Measurements from ENCODE around the gene ARHGEF2.

ARHGEF2 gene

DNA sequence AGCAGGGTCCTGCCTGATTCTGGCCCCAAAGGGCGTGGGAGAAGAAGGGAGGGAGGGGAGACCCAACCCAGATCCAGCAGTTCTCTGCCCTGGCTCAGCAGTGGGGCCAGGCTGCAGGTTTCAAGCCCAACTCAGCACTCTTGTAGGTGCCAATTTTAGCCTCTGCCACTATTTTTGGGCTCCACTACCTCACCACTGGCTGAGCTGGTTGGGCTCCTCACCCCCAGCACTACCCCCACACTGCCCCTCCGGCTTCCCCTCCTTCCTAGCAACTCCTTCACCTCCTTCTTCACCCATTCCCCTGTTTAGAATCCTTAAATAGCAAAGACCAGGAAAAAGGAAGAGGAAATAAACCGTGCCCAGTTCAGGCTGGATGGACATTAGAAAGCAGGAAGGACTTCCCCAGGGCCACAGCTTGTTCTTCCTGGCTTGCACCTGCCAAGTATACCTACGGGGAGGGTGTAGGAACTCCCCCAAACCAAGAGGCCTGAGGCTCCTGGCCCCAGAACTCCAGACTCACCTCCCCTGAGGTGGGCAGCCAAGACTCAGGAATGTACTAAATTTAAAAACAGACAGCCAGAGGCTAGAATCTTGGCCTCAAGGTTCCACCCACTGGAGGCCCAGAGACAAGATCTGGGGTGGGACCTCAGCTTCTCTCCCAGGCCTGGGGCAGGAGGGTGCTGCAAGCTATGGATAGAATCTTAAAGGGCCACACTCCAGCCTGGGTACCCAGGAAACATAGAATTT, 1.4 kb upstream of the ARHGEF2 start:
- Mint-ChIP-seq H3K27ac (peak overlapping the region; percentile 94), H3K4me3 (peak overlapping the region; percentile 93), H3K27me3 (no peaks in the 10 kb centered on the region), H3K36me3 (peaks cover 7% of the 10 kb centered on the region), H3K9me3 (no peaks in the 10 kb centered on the region), H3K4me1 (peaks cover 65% of the 10 kb centered on the region)

DNA sequence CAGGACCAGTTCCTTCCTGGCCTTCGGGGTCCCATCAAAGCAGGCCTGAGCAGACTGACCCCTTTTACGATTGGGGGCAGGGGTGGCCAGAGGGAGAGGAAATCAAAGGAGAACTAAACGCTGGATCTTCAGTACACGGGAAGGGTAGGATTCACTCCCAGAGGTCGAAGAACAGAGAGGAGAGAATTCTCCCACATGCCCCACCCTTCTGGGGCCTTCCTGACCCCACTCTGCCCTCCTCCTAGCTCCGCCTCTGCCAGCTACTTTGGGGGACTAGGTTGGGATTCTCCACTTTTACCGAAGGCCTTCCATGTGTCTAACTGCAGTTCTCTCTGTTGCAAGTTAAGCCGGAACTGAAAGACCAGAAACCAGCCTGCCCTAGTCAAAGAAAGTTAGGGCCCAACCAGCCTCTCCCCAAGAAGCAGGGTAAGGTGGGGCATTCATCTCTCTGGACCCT, 654 bp upstream of the ARHGEF2 start:
- Mint-ChIP-seq H3K36me3 (peaks cover 7% of the 10 kb centered on the region), H3K27me3 (no peaks in the 10 kb centered on the region), H3K4me1 (peaks cover 72% of the 10 kb centered on the region), H3K4me3 (peak overlapping the region; percentile 93), H3K27ac (peak overlapping the region; percentile 94), H3K9me3 (no peaks in the 10 kb centered on the region)

DNA sequence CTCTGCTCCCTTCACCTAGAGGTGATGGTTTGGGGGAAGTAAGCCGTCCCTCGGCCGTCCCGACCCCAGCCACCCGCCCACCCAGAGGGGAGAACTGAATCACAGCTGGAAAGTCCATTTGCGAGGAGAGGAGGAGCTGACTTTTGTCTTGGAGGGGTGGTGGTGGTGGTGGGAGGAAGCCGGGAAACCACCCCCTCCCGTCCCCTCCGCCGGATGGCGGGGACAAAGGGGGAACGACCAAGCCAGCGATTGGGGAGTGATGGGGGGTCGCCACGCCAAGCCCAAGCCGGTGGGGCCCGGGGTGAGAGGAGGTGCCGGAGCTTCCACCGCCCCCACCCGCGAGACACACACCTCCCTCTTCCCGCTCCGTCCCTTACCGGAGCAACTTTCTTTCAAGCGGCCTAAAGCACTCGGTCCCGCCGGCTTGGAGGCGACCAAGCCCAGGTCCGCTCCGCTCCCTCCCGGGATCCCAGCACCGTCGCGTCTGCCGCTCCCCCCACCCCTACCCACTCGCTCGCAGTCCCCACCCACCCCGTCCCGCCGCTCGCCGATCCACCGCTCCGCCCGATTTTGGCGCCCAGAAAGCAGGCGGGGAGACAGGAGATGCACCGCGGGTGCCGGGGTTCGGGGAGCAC, 540 bp downstream of the ARHGEF2 start:
- Mint-ChIP-seq H3K36me3 (peaks cover 9% of the 10 kb centered on the region), H3K4me1 (peaks cover 76% of the 10 kb centered on the region), H3K9me3 (no peaks in the 10 kb centered on the region), H3K4me3 (peak overlapping the region; percentile 93), H3K27ac (peak overlapping the region; percentile 94), H3K27me3 (no peaks in the 10 kb centered on the region)

DNA sequence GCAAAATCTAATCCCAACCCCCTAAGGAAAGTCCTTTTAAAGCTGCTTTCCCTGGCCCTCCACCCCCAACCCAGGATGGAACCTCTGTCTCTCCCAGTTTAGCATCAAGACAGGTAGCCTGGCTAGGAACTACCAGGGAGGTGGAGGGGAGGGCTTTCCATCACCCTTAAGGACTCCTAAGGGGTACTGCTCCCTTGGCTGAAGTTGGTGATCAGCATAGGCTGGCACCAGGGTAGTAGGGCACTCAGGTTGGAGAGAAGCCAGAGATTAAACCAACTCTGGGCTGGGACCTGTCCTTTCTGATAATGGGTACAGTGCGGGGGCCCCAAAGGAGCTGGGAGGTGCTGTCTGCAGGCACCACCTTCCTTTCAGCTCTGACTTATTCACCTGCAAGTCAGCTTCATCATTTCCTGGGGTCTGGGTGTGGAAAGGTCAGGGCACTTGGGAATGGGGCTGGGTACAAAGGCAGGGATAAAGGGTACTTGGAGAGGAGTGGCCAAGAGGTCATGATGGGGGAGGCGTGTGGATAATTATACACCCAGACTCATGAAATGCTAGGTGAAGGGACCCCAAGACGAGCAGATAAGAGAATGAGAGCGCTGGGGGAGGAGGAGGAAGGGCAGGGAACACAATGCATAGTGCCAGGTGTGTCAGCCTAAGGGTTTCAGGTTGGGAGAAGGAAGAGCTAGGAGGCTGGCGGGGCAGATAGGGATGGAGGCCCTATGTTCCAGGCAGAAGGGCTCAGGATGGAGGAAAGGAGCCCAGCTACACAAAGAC, 1.2 kb downstream of the ARHGEF2 start:
- peak overlapping the region; percentile 92 for H3K27ac Mint-ChIP-seq
- H3K4me3 Mint-ChIP-seq, result peak overlapping the region; percentile 93
- H3K27me3 Mint-ChIP-seq, result no peaks in the 10 kb centered on the region
- H3K36me3 Mint-ChIP-seq, result peaks cover 9% of the 10 kb centered on the region
- H3K4me1 Mint-ChIP-seq, result peaks cover 78% of the 10 kb centered on the region
- no peaks in the 10 kb centered on the region for H3K9me3 Mint-ChIP-seq

DNA sequence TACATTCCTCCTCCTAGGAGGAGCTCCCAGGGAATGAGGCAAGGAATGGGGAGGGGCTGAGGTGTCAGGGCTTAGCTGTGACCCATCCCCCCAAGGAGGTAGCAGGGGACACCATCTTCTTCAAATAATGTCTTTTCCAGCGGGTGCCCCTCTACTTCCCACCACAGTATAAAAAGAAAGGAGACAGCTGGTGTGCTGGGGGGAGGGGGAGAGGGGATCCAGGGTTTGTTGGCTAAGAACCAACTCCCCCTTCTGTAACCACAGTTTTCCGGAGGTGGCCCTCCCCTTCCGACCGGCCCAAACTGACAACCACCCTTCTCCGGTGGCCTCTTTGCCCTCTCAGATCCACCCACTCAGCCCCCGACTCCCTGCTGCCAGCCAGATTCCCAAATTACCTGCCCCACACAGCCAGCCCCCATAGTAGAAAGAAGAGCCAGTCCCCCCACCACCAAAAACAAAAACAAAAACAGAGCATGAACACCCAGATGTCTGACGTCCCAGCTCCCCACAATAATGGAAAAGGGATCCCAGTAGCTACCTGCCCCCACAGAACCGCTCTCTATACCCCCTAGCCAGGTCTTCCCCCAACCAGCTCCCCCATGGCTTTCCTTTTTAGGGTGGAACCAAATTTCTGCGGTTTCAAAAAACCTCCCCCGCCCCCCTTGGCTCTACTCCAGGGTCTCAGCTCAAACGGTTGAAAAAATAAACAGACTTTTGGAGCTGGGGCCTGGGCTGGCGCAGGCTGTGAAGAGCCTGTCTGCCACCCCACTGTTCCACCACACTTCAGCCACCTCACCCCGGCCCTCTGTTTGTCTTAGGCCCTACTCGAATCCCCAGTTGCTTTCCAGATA, 2.1 kb downstream of the ARHGEF2 start:
- no peaks in the 10 kb centered on the region for H3K27me3 Mint-ChIP-seq
- peaks cover 78% of the 10 kb centered on the region for H3K4me1 Mint-ChIP-seq
- H3K36me3 Mint-ChIP-seq, result peaks cover 11% of the 10 kb centered on the region
- peak overlapping the region; percentile 92 for H3K27ac Mint-ChIP-seq
- no peaks in the 10 kb centered on the region for H3K9me3 Mint-ChIP-seq
- H3K4me3 Mint-ChIP-seq, result peak overlapping the region; percentile 93

DNA sequence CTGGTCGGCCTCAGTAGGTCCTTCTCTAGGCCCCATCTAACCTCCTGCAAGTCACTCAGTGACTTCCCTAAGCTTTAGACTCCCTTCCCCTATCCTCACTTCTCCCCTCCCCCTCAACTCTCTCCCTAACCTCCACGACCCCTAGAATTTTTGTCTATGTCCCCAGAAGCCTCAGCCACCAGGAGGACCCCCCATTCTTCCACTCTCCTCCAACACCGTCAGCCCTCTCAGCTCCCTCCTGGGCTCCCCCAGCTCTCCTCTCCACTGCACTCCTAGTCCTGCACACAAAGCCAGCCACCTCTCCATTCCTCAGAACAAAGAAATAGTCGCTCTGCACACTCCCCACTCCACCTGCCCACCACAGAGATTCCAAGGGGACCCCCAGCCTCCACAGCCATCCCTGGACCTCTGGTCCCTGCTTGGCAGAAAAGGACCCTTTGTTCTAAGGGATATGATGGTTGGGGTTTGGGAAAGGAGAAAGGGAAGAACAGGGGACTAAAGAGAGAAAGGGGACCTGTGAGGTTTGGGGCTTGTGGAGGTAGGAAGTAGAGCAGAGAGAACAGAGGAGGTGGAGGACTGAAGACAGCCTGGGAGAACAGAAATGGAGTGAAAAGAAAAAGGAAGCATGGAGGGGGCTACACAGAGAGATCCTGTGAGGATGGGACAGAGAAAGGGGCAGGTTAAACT, 2.8 kb downstream of the ARHGEF2 start:
- peaks cover 78% of the 10 kb centered on the region for H3K4me1 Mint-ChIP-seq
- H3K4me3 Mint-ChIP-seq, result peak overlapping the region; percentile 93
- H3K27me3 Mint-ChIP-seq, result no peaks in the 10 kb centered on the region
- peaks cover 11% of the 10 kb centered on the region for H3K36me3 Mint-ChIP-seq
- H3K27ac Mint-ChIP-seq, result peak overlapping the region; percentile 92
- no peaks in the 10 kb centered on the region for H3K9me3 Mint-ChIP-seq

DNA sequence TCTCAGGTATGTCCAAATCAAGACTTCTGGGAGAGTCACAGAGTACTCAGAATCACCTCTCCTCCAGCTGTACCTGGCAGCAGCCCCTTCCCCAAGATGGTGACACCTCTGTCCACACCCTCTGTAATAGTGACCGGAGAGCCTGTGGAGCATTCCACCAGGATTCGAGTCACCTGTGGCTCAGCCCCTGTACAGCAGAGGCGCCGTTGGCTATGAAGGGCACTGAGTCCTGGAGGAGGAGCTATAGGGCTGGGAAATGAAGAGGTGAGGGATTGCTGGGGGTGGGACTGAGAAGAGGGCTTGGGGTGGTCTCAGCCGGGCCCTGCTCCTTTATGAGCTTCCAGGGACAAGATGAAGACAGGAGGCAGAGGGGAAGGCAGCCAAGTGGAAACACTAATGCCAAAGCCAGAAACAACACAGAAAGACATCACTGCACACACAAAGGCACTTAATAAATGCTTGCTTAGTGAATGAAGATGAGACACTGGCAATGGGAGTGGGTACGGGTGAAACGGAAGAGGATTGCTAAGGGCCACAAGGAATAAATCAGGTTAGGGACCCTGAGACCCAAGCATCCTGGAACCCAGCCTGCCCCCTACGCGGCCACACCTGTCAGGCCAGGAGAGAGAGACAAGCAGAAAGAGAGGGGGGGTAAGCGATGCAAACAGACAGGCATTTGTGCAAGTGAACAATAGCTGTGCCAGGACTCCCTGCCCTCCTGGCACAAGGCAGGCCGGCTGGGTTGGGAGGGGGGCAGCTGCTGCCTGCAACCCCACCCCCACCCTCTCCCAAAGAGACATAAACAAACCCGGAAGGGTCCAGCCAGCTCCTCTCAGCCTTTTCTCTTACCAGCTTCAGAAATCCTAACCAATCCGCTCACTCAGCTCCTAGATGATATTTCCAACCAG, 3.9 kb downstream of the ARHGEF2 start:
- Mint-ChIP-seq H3K36me3 (peaks cover 16% of the 10 kb centered on the region), H3K27me3 (no peaks in the 10 kb centered on the region), H3K4me3 (peak overlapping the region; percentile 93), H3K4me1 (peaks cover 78% of the 10 kb centered on the region), H3K9me3 (no peaks in the 10 kb centered on the region), H3K27ac (peak overlapping the region; percentile 92)

DNA sequence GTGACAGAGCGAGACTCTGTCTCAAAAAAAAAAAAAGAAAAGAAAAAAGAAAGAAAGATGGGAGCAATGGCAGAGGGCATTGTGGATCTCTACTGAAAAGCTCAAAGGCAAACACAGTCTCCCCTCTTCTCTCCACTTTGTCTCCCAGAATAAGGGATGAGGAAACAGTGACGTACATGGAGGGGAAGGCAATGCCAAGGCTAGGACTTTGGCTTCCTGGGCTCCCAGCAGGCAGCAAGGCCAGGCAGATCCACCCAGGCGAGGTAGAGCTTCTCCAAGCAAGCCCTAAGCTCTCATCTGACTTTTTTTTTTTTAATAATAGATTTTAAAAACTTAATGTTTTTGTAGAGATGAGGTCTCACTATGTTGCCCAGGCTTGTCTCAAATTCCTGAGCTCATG, 4.6 kb downstream of the ARHGEF2 start:
- Mint-ChIP-seq H3K4me1 (peaks cover 81% of the 10 kb centered on the region), H3K9me3 (no peaks in the 10 kb centered on the region), H3K27ac (peak overlapping the region; percentile 87), H3K36me3 (peaks cover 20% of the 10 kb centered on the region), H3K4me3 (peak overlapping the region; percentile 93), H3K27me3 (no peaks in the 10 kb centered on the region)

DNA sequence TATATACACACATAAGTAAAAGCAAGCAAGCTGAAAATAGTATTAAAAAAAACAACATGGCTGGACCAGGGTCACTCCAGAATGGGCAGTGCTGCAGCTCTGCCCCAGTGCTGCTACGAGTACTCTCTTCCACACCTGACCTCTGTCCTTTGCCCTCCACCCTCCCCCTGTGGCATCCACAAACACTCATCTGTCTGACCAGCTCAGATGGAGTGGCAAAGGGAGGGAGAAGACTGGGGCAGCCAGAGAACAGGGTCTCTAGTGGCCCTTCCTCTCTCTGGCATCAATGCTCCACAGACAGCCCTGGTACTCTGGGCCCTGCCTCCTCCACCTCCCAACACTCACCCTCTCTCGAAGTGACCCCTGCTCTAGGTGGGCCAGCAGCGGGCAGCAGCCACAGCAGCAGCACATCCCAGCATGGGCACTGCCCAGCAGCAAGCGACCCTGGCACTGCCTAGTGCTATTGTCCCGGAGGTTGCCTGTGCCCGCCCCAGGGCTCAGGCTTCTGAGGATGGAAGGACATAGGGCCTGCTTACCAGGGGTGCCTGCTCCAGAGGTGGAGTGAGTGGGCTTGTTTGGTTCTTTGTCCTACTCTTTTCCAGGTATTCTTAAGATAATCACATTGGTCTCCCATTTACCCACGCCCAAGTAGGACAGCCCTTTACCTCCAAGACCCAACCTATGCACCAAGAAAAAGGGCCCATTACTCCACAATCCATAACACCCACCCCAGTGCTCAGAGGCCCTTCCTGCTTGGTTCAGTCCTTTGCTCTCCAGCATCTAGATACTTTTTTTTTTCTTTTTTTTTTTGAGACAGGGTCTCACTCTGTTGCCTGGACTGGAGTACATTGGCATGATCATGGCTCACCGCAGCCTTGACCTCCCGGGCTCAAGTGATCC, 6.2 kb downstream of the ARHGEF2 start:
- Mint-ChIP-seq H3K36me3 (peaks cover 18% of the 10 kb centered on the region), H3K9me3 (no peaks in the 10 kb centered on the region), H3K4me3 (peak overlapping the region; percentile 82), H3K27ac (peak overlapping the region; percentile 87), H3K4me1 (peaks cover 97% of the 10 kb centered on the region), H3K27me3 (no peaks in the 10 kb centered on the region)

DNA sequence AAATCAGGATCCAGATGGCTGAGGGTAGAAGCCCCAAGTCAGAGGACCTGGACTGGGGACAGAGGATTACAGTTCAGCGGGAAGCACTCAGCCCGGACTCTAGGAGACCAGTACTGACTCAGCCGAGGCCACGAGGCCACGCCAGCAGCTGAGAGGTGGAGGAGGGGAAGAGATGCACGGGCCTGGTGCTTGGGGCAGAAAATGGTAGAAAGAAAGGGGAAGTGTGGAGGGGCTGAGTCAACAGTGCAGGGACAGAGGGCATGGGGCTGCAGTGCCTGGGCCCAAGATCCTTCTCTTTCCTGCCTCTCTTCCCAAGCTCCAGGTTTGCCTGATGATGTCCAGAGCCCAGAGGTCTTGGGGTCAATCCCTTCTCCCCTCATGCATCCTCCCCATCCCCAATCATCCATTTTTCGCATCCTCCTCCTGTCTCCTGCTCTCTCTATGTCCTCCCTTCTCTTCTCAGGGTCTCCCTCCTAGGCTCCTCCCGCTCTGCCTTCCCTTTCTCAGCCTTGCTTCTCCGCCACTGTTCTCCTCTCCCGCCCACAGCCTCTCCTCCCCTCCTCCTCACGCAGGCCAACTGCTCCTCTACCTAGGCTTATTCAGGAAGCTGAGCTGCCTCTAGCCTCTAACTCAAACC, 7.7 kb downstream of the ARHGEF2 start:
- Mint-ChIP-seq H3K4me1 (peaks cover 96% of the 10 kb centered on the region), H3K36me3 (peaks cover 13% of the 10 kb centered on the region), H3K9me3 (no peaks in the 10 kb centered on the region), H3K27ac (peak overlapping the region; percentile 89), H3K4me3 (peak overlapping the region; percentile 62), H3K27me3 (no peaks in the 10 kb centered on the region)

DNA sequence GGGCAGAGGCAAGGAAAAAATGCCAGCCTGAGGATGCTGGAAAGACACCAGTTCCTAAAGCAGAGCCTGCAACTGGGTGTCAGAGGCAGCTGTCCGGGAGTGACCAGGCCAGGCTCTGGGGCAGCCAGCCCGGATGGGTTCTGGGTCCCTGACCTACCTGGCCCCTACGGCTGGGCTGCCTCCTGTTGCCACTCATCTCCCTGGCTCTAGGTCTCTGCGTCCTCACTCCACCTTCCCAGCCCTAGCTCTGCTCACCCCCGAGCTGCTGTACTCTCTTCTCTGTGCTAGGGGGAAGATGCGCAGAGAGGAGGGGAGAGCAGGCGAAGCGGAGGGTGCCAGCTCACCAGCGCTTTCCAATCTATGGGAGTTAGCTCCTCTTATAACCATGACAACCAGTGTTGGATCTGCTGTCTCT, 9.0 kb downstream of the ARHGEF2 start:
- H3K27ac Mint-ChIP-seq, result peak overlapping the region; percentile 90
- H3K4me1 Mint-ChIP-seq, result peaks cover 83% of the 10 kb centered on the region
- H3K9me3 Mint-ChIP-seq, result no peaks in the 10 kb centered on the region
- H3K27me3 Mint-ChIP-seq, result no peaks in the 10 kb centered on the region
- H3K36me3 Mint-ChIP-seq, result peaks cover 13% of the 10 kb centered on the region
- H3K4me3 Mint-ChIP-seq, result peak overlapping the region; percentile 62

DNA sequence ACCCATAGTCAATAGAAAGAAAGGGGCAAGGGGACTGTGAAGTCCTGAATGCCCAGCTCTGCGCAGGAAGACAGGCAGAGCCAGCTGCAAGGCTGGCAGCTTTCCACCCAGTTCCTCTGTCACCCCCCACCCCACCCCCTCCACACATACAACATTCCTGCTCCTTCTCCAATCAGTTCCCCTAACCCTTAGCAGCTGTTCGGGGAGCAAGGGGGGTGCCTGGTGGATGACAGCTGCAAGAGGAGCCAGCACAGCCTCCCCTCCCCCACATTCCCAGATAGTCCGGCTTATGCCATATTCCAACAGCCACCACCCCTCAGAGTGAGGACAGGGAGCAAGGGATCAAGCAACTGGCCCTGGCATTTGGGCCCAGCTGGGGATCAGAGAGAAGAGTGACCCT, 9.7 kb downstream of the ARHGEF2 start:
- Mint-ChIP-seq H3K4me3 (peak overlapping the region; percentile 47), H3K4me1 (peaks cover 76% of the 10 kb centered on the region), H3K36me3 (peaks cover 16% of the 10 kb centered on the region), H3K27ac (peak overlapping the region; percentile 90), H3K9me3 (no peaks in the 10 kb centered on the region), H3K27me3 (no peaks in the 10 kb centered on the region)

DNA sequence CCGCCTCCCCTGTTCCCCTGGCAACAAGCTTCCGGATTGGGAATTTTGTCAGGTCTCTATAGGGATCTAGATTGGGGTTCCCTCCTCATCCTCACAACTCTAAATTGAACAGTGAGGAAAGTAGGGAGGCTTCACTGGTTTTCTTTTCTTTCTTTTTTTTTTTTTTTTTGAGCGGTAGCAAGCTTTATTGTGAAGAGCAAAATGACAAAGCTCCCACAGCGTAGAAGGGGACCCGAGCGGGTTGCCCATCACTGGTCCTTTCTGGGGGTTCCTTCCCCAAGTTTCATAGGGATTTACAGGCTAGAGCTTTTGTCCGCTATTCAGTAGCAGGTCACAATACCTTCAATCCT, 10.3 kb downstream of the ARHGEF2 start:
- peak overlapping the region; percentile 79 for H3K4me3 Mint-ChIP-seq
- peak overlapping the region; percentile 93 for H3K27ac Mint-ChIP-seq
- H3K9me3 Mint-ChIP-seq, result no peaks in the 10 kb centered on the region
- H3K27me3 Mint-ChIP-seq, result no peaks in the 10 kb centered on the region
- peaks cover 16% of the 10 kb centered on the region for H3K36me3 Mint-ChIP-seq
- peaks cover 70% of the 10 kb centered on the region for H3K4me1 Mint-ChIP-seq

Data from activated naive CD4-positive, alpha-beta T cell treated with anti-CD3 and anti-CD28 coated beads, Interleukin-2, amount 50 U/mL, for 24 hours (primary cell).